Ishikawa (cell line): ENCODE data around the gene RNF144B.

Source experiments
- CEBPB ChIP-seq: IDR thresholded peaks from 2 replicates; pipeline ENCODE4 v1.6.1; 2012
- CREB1 ChIP-seq: IDR thresholded peaks from 2 replicates; pipeline ENCODE4 v1.6.1; 2012; ENCODE audit warnings: low read depth
- EP300 ChIP-seq: IDR thresholded peaks from 2 replicates; pipeline ENCODE4 v1.6.1; 2012; ENCODE audit warnings: borderline replicate concordance
- NFIC ChIP-seq: IDR thresholded peaks from 2 replicates; pipeline ENCODE4 v1.6.1; 2012
- TAF1 ChIP-seq: IDR thresholded peaks from 2 replicates; pipeline ENCODE4 v1.6.1; 2012; ENCODE audit warnings: low read depth, mild to moderate bottlenecking
- TEAD4 ChIP-seq: IDR thresholded peaks from 2 replicates; pipeline ENCODE4 v1.6.1; 2012
- YY1 ChIP-seq: IDR thresholded peaks from 2 replicates; pipeline ENCODE4 v1.6.1; 2012; ENCODE audit warnings: low read depth
- TF ChIP-seq, protein P1 (sequence below): IDR thresholded peaks from 2 replicates; pipeline ENCODE4 v1.6.1; 2012

DNA sequence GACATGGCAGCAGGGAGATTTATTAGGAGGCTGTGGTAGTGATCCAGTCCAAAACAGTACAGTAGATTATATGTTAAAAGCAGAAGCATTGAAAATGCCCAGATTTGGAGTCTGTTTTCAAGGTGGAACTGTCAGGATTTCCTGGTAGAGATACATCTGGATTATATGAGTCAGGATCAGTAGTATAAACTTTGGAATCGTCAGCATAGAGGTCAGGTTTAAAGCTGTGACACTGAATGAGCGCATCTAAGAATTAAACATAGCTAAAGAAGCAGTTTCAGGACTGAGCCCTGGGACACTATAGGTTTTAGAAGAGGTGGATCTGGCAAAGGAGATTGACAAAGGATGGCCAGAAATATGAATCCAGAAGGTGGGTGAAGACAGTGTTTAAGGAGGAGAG, 60.4 kb downstream of the RNF144B start:
- no peak for TF ChIP-seq TAF1
- TF ChIP-seq EP300, result no peak
- TF ChIP-seq CEBPB, result no peak
- TF ChIP-seq, protein P1, sequence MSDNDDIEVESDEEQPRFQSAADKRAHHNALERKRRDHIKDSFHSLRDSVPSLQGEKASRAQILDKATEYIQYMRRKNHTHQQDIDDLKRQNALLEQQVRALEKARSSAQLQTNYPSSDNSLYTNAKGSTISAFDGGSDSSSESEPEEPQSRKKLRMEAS, result no peak
- TF ChIP-seq NFIC, result no peak
- TF ChIP-seq TEAD4, result no peak
- TF ChIP-seq YY1, result no peak
- no peak for TF ChIP-seq CREB1
